ENCODE results near the gene PKNOX2. TPM values are rescaled to one million over a fixed set of nuclear protein-coding genes. Genes with fewer than 3 reads are reported as not detected.

The PKNOX2 gene
- total RNA-seq, 2 experiments from 2014 or later, result not detected

DNA sequence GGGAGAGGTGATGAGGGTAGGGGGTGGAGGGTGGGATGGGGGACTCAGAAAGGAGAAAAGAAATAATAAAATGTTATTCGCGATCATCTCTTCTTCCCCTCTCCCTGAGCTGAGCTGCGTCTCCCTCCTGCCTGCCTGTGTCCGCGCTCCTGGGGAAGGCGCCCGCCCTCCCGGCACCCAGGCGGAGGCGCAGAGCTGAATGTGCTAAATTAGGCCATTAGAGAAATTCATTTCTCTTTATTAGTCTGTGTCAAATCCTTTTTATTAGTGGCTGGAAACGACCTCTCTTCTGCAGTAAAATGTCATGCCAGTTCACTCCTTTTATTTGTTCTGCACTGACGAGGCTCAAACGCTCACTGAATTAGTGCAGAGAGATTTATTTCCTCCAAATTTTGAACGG lies 215.4 kb downstream of the PKNOX2 start:
- intact Hi-C loops (cut with micrococcal nuclease; ENCODE audit: unreplicated experiment), result loop anchor here (2.0 kb wide), 1 partner anchor 15 kb away; no protein-coding TSS in a partner anchor
- H3K4me3 ChIP-seq (ENCODE audit: low read depth, low read length, poor library complexity, severe bottlenecking), result no peak overlapping the region
- no peak for TF ChIP-seq EZH2phosphoT487 (IDR thresholded peaks at IDR 0.05; ENCODE audit: borderline replicate concordance, low read depth, low read length)
- TF ChIP-seq, protein P1, sequence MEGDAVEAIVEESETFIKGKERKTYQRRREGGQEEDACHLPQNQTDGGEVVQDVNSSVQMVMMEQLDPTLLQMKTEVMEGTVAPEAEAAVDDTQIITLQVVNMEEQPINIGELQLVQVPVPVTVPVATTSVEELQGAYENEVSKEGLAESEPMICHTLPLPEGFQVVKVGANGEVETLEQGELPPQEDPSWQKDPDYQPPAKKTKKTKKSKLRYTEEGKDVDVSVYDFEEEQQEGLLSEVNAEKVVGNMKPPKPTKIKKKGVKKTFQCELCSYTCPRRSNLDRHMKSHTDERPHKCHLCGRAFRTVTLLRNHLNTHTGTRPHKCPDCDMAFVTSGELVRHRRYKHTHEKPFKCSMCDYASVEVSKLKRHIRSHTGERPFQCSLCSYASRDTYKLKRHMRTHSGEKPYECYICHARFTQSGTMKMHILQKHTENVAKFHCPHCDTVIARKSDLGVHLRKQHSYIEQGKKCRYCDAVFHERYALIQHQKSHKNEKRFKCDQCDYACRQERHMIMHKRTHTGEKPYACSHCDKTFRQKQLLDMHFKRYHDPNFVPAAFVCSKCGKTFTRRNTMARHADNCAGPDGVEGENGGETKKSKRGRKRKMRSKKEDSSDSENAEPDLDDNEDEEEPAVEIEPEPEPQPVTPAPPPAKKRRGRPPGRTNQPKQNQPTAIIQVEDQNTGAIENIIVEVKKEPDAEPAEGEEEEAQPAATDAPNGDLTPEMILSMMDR (conservative IDR thresholded peaks at IDR 0.05; ENCODE audit: low read length), result no peak
- POLR2A ChIA-PET, result interaction anchor here (0.6 kb wide), 1 partner anchor 543 kb away, joined by 3 read pairs; no protein-coding TSS in a partner anchor
- no peaks in the 10 kb centered on the region for H3K4me1 ChIP-seq (ENCODE audit: insufficient read depth, low read length, poor library complexity, severe bottlenecking)
- CTCF ChIA-PET (ENCODE audit: unreplicated experiment), result no interaction called here
- no peaks in the 10 kb centered on the region for H3K79me2 ChIP-seq (ENCODE audit: insufficient read depth, low read depth, low read length)
- H3K9me3 ChIP-seq (ENCODE audit: low read length), result no peaks in the 10 kb centered on the region
- no peaks in the 10 kb centered on the region for H3K36me3 ChIP-seq (ENCODE audit: insufficient read depth, low read length)
- no peak overlapping the region for H2AFZ ChIP-seq (ENCODE audit: low read length)
- DNase-seq (ENCODE audit: low spot score), result no peak
- H3K4me2 ChIP-seq (ENCODE audit: low read length), result no peak overlapping the region
- no TSS peak for BruUV-seq (replicated peaks)
- no peaks in the 10 kb centered on the region for H4K20me1 ChIP-seq (ENCODE audit: insufficient read depth, low read length)
- H3K27ac ChIP-seq (ENCODE audit: low read depth, low read length, poor library complexity, severe bottlenecking), result no peak overlapping the region
- H3K9me2 ChIP-seq (ENCODE audit: insufficient read depth, low read length), result no peaks in the 10 kb centered on the region

DNA sequence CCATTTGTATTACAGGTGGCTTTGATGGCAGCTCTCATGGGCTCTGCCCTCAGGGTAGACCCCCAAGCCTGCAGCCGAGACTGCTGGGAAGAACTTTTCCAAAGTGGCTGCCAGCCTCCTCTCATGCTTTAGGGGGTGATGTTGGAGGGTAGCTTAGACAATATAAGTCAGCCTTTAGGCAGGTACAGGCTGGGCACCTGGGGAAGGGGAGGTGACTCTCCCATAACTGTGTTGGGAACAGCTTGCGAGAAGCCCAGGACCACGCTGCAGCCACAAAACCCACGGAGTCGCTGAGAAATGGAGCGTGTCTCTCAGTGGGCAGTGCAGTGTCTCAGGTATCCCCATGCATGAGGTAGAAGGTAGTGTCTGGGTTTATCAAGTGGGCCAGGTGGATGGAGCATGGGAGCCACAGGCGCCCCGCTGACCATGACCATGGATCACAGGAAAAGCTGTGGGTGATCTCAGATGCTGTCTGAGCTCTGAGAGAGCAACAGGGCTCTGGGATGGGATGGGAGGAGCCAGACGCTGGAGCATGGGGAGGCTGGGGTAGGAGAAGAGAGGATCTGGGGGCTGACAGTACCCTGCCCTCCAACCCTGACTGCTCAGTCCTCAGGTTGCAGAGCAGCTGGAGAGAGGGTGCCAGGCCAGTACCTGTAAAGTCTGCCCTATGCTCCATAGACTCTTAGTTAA lies 216.3 kb downstream of the PKNOX2 start:
- Histone ChIP-seq H3K4me3 (ENCODE audit: low read depth, low read length, poor library complexity, severe bottlenecking) (no peak overlapping the region), H3K27ac (ENCODE audit: low read depth, low read length, poor library complexity, severe bottlenecking) (no peak overlapping the region), H3K9me2 (ENCODE audit: insufficient read depth, low read length) (no peaks in the 10 kb centered on the region), H4K20me1 (ENCODE audit: insufficient read depth, low read length) (no peaks in the 10 kb centered on the region), H3K36me3 (ENCODE audit: insufficient read depth, low read length) (no peaks in the 10 kb centered on the region), H3K4me1 (ENCODE audit: insufficient read depth, low read length, poor library complexity, severe bottlenecking) (no peaks in the 10 kb centered on the region), H3K9me3 (ENCODE audit: low read length) (no peaks in the 10 kb centered on the region), H3K4me2 (ENCODE audit: low read length) (no peak overlapping the region), H3K79me2 (ENCODE audit: insufficient read depth, low read depth, low read length) (no peaks in the 10 kb centered on the region), H2AFZ (ENCODE audit: low read length) (no peak overlapping the region)
- ChIA-PET CTCF (ENCODE audit: unreplicated experiment) (no interaction called here), POLR2A (interaction anchor here (1.0 kb wide), 1 partner anchor 22 kb away, joined by 3 read pairs; no protein-coding TSS in a partner anchor)
- DNase-seq (ENCODE audit: low spot score), result no peak
- intact Hi-C loops (cut with micrococcal nuclease; ENCODE audit: unreplicated experiment), result no loop called here
- no TSS peak for BruUV-seq (replicated peaks)
- TF ChIP-seq, protein P1 (conservative IDR thresholded peaks at IDR 0.05; ENCODE audit: low read length), result no peak
- no peak for TF ChIP-seq EZH2phosphoT487 (IDR thresholded peaks at IDR 0.05; ENCODE audit: borderline replicate concordance, low read depth, low read length)

DNA sequence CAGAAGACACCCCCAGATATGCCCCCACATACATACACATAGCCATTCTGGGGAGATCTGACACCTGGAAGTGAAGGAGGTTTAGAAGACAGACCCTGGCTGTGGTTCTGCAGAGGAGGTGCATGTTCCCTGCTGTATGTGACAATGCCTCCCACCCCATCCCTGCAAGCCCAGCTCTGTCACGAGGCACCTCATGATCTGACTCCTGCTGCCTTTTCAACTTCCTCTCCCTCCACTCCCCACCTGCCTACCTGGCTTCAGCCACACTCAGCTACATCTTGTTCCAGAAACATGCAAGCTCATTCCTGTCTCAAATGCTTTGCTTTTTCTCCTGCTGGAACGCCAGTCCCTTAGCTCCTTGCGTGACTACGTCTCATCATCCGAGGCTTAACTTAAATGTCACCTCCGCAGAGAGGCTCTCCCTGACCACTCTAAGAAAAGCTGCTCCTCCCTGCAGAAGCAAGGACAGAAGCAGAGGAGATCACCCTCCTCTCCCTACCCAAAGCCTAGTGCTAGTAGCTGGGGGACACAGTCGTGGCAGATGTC lies 217.0 kb downstream of the PKNOX2 start:
- TF ChIP-seq, protein P1 (conservative IDR thresholded peaks at IDR 0.05; ENCODE audit: low read length), result no peak
- TF ChIP-seq EZH2phosphoT487 (IDR thresholded peaks at IDR 0.05; ENCODE audit: borderline replicate concordance, low read depth, low read length), result no peak
- Histone ChIP-seq H3K79me2 (ENCODE audit: insufficient read depth, low read depth, low read length) (no peaks in the 10 kb centered on the region), H2AFZ (ENCODE audit: low read length) (no peak overlapping the region), H3K4me1 (ENCODE audit: insufficient read depth, low read length, poor library complexity, severe bottlenecking) (no peaks in the 10 kb centered on the region), H3K36me3 (ENCODE audit: insufficient read depth, low read length) (no peaks in the 10 kb centered on the region), H3K9me2 (ENCODE audit: insufficient read depth, low read length) (no peaks in the 10 kb centered on the region), H3K27ac (ENCODE audit: low read depth, low read length, poor library complexity, severe bottlenecking) (no peak overlapping the region), H3K4me3 (ENCODE audit: low read depth, low read length, poor library complexity, severe bottlenecking) (no peak overlapping the region), H3K4me2 (ENCODE audit: low read length) (no peak overlapping the region), H3K9me3 (ENCODE audit: low read length) (no peaks in the 10 kb centered on the region), H4K20me1 (ENCODE audit: insufficient read depth, low read length) (no peaks in the 10 kb centered on the region)
- DNase-seq (ENCODE audit: low spot score), result no peak
- POLR2A ChIA-PET, result interaction anchor here (1.0 kb wide), 1 partner anchor 21 kb away, joined by 3 read pairs; no protein-coding TSS in a partner anchor
- BruUV-seq (replicated peaks), result no TSS peak
- CTCF ChIA-PET (ENCODE audit: unreplicated experiment), result no interaction called here
- intact Hi-C loops (cut with micrococcal nuclease; ENCODE audit: unreplicated experiment), result no loop called here

Data from OCI-LY7 (cell line).